Nephron (organoid): ENCODE data around the gene CRIP1.

Experiments used
- H3K27ac Mint-ChIP-seq, 3 experiments: 2 replicates each; pipeline ENCODE4 v1.8.0; 2020; ENCODE audit warnings: mixed read lengths in 3 of 3, mild to moderate bottlenecking in 2 of 3, moderate library complexity in 1 of 3
- H3K27me3 Mint-ChIP-seq: 2 replicates; pipeline ENCODE4 v1.8.0; 2021; ENCODE audit warnings: low read depth, mild to moderate bottlenecking, moderate library complexity, mixed read lengths
- H3K36me3 Mint-ChIP-seq: 2 replicates; pipeline ENCODE4 v1.8.0; 2020; ENCODE audit warnings: low read depth, mixed read lengths
- H3K4me1 Mint-ChIP-seq: 2 replicates; pipeline ENCODE4 v1.8.0; 2020; ENCODE audit warnings: mixed read lengths
- H3K4me3 Mint-ChIP-seq, 3 experiments: 2 replicates each; pipeline ENCODE4 v1.8.0; 2020; ENCODE audit warnings: mild to moderate bottlenecking in 3 of 3, mixed read lengths in 3 of 3, moderate library complexity in 2 of 3
- H3K9me3 Mint-ChIP-seq: 2 replicates; pipeline ENCODE4 v1.8.0; 2020; ENCODE audit warnings: mixed read lengths
- CTCF ChIP-seq, 3 experiments: fragments of 200-600 bp; sonication (generic); IDR thresholded peaks; one replicate each; pipeline ENCODE4 v1.5.0; 2021; ENCODE audit warnings: antibody characterized with exemption in 3 of 3; ENCODE audit not compliant: unreplicated experiment in 3 of 3

The CRIP1 gene

GRCh38 chr14:105474483-105475268 is 12.0 kb upstream of the CRIP1 start, which contains the start of gene CRIP2:
Gene CRIP2 (plus strand): TSS chr14:105474821. CDS start chr14:105474863, 42 bp downstream.
- peak within 1 kb of the TSS; percentile 72 to 80 (median 78) for H3K4me3 Mint-ChIP-seq
- H3K9me3 Mint-ChIP-seq: no peaks in the 10 kb centered on the region
- H3K36me3 Mint-ChIP-seq: no peaks in the 10 kb centered on the region
- peak within 1 kb of the TSS in 1 of 3 experiments; percentile 61 for H3K27ac Mint-ChIP-seq
- no peak for TF ChIP-seq CTCF (IDR thresholded peaks at IDR 0.05; ENCODE audit: unreplicated experiment in 3 of 3)
- peaks cover 5% of the 10 kb centered on the region for H3K4me1 Mint-ChIP-seq
- peaks cover 17% of the 10 kb centered on the region for H3K27me3 Mint-ChIP-seq

DNA sequence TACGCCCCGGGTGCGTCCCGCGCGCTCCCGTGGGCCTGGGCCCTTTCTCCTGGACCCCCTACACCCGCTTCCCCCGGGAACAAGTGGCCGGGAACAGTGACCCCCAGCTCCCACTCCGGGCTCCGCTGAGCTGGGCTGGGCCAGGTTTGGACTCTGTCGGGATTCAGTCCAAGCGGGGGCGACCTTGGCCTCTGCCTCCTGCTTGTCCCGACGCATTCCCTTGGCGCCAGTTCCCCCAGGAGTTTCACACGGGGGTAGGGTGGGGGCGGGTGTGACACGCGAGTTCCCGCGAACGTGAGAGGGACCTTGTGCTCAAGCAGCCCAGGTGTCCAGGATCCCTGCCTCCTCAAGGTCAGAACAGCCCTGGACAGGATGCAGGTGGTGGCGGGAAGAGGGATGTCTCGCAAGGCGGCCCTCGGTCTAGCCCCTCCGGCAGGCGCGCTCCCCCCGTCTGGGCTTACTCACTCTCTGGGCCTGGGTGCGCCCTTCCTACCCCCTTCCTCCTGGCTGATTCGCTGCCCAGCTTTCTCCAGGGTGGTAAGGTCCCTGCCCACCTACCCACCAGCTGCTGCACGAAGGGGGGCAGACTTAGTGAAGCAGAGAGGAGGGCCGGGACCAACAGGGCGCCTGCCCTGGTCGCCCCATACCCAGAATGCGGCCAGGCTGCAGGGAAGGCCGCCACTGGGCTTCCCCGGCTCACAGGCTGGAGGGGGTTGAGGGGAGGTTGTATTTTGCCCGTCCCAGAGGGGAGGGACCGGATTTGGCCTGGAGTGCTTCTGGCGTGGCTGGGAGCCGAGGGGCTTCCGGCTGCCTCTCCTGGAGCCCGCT is 11.2 kb upstream of the CRIP1 start:
- peak overlapping the region in 1 of 3 experiments; percentile 56 for H3K27ac Mint-ChIP-seq
- no peak for TF ChIP-seq CTCF (IDR thresholded peaks at IDR 0.05; ENCODE audit: unreplicated experiment in 3 of 3)
- H3K36me3 Mint-ChIP-seq: no peaks in the 10 kb centered on the region
- H3K9me3 Mint-ChIP-seq: no peaks in the 10 kb centered on the region
- peak overlapping the region; percentile 72 to 80 (median 78) for H3K4me3 Mint-ChIP-seq
- peaks cover 25% of the 10 kb centered on the region for H3K27me3 Mint-ChIP-seq
- H3K4me1 Mint-ChIP-seq: peaks cover 9% of the 10 kb centered on the region

GRCh38 chr14:105476097-105476830 is 10.4 kb upstream of the CRIP1 start:
- TF ChIP-seq CTCF (IDR thresholded peaks at IDR 0.05; ENCODE audit: unreplicated experiment in 3 of 3): no peak
- H3K4me3 Mint-ChIP-seq: peak overlapping the region; percentile 72 to 80 (median 78)
- H3K27me3 Mint-ChIP-seq: peaks cover 33% of the 10 kb centered on the region
- peaks cover 16% of the 10 kb centered on the region for H3K4me1 Mint-ChIP-seq
- no peaks in the 10 kb centered on the region for H3K36me3 Mint-ChIP-seq
- peak overlapping the region; percentile 40 to 64 (median 56) for H3K27ac Mint-ChIP-seq
- no peaks in the 10 kb centered on the region for H3K9me3 Mint-ChIP-seq

GRCh38 chr14:105476831-105477659 is 9.6 kb upstream of the CRIP1 start:
- H3K4me3 Mint-ChIP-seq: peak overlapping the region; percentile 73 to 80 (median 78)
- no peaks in the 10 kb centered on the region for H3K36me3 Mint-ChIP-seq
- H3K9me3 Mint-ChIP-seq: no peaks in the 10 kb centered on the region
- TF ChIP-seq CTCF (IDR thresholded peaks at IDR 0.05; ENCODE audit: unreplicated experiment in 3 of 3): no peak
- H3K27ac Mint-ChIP-seq: peak overlapping the region; percentile 55 to 64 (median 56)
- H3K27me3 Mint-ChIP-seq: peaks cover 34% of the 10 kb centered on the region
- peaks cover 20% of the 10 kb centered on the region for H3K4me1 Mint-ChIP-seq
